Mucosa of descending colon (tissue), 3 donors: ENCODE measurements around the gene SLC38A2. TPM values are rescaled to one million over a fixed set of nuclear protein-coding genes. Genes with fewer than 3 reads are reported as not detected.
"Not testable (repeated sequence)": the region's sequence is repeated elsewhere in the genome, so short reads cannot be mapped to it uniquely, and the experiment has no call there.

Source experiments
- ATAC-seq: fragments of 200-7000 bp; cut with Tn5 transposase; one replicate; pipeline ENCODE4 v1.9.1; 2020; ENCODE audit warnings: mild to moderate bottlenecking, moderate library complexity
- DNase-seq, 3 donors: peaks; one replicate each; pipeline ENCODE4 v3.0.0-alpha.2; 2020
- H3K36me3 ChIP-seq: fragments of 200-600 bp; one replicate; pipeline ENCODE4 v1.8.0; 2021; ENCODE audit warnings: low read depth, mild to moderate bottlenecking
- H3K4me1 ChIP-seq: fragments of 200-600 bp; one replicate; pipeline ENCODE4 v1.8.0; 2021; ENCODE audit warnings: low read depth, mild to moderate bottlenecking
- H3K4me3 ChIP-seq: fragments of 200-600 bp; one replicate; pipeline ENCODE4 v1.8.0; 2021; ENCODE audit warnings: mild to moderate bottlenecking
- H3K9me3 ChIP-seq: fragments of 200-600 bp; one replicate; pipeline ENCODE4 v1.8.0; 2021; ENCODE audit warnings: mild to moderate bottlenecking
- CTCF ChIP-seq: fragments of 200-600 bp; IDR thresholded peaks from one replicate; pipeline ENCODE4 v1.8.0; 2022; ENCODE audit warnings: antibody characterized with exemption, mild to moderate bottlenecking
- intact Hi-C, 2 donors: fragments of 100-400 bp; cut with DNase I in 1 of 2; cut with micrococcal nuclease in 1 of 2; formaldehyde crosslinking; loops; one replicate each; pipeline versions ENCODE4 v1.11.0 to v1.11.1; 2022; cut with DNase I, micrococcal nuclease
- total RNA-seq, 3 donors: library from RNA; stranded (reverse); fragmentation: NEBNext Ultra II Directional in 2 of 3; extraction: Animal tissue kit (Norgen Biotek cat#: 25700) in 2 of 3; gene quantifications; one replicate each; pipeline versions ENCODE4 v1.2.1 to v1.2.4, GENCODE V29; 2021 to 2023
- donor health status: DM: no; HTN: no; CAD: no; lungs with moderate emphysema.
- donor health status: DM: no; HTN: no; CAD: no.
- donor health status: DM: no; HTN: yes; CAD: no.

Gene SLC38A2
- total RNA-seq, 3 donors from 2014 or later: 82.9 to 216 (median 143) TPM

- Histone ChIP-seq H3K4me3 (no peak overlapping the region), H3K36me3 (no peaks in the 10 kb centered on the region), H3K4me1 (peaks cover 25% of the 10 kb centered on the region), H3K9me3 (no peaks in the 10 kb centered on the region)
- peak; percentile 78 for ATAC-seq
- DNase-seq: no peak
- intact Hi-C loops: no loop called here
- no peak for TF ChIP-seq CTCF
Observed at GRCh38 chr12:46402451-46402850, 29.9 kb upstream of the SLC38A2 start.

- peaks cover 25% of the 10 kb centered on the region for H3K4me1 ChIP-seq
- no peaks in the 10 kb centered on the region for H3K36me3 ChIP-seq
- TF ChIP-seq CTCF: no peak
- H3K9me3 ChIP-seq: no peaks in the 10 kb centered on the region
- H3K4me3 ChIP-seq: no peak overlapping the region
- DNase-seq (peak in 2 of 3 donors; percentile 49 to 57), ATAC-seq (peak; percentile 27)
- intact Hi-C loops: no loop called here
Observed at GRCh38 chr12:46401662-46402061, 29.1 kb upstream of the SLC38A2 start.

- Histone ChIP-seq H3K36me3 (no peaks in the 10 kb centered on the region), H3K9me3 (no peaks in the 10 kb centered on the region), H3K4me3 (no peak overlapping the region), H3K4me1 (peaks cover 25% of the 10 kb centered on the region)
- ATAC-seq (no peak), DNase-seq (no peak)
- intact Hi-C loops: no loop called here
- no peak for TF ChIP-seq CTCF
Observed at GRCh38 chr12:46400406-46400805, 27.8 kb upstream of the SLC38A2 start.

DNA sequence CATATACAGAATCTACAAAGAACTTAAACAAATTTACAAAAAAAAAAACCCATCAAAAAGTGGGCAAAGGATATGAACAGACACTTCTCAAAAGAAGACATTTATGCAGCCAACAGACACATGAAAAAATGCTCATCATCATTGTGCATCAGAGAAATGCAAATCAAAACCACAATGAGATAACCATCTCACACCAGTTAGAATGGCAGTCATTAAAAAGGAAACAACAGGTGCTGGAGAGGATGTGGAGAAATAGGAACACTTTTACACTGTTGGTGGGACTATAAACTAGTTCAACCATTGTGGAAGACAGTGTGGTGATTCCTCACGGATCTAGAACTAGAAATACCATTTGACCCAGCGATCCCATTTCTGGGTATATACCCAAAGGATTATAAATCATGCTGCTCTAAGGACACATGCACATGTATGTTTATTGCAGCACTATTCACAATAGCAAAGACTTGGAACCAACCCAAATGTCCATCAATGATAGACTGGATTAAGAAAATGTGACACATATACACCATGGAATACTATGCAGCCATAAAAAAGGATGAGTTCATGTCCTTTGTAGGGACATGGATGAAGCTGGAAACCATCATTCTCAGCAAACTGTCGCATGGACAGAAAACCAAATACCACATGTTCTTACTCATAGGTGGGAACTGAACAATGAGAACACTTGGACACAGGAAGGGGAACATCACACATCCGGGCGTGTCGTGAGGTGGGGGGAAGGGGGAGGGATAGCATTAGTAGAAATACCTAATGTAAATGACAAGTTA, 27.1 kb upstream of the SLC38A2 start:
- H3K36me3 ChIP-seq, intact Hi-C loops, ATAC-seq, H3K9me3 ChIP-seq, H3K4me3 ChIP-seq, DNase-seq: not testable (repeated sequence)
- peaks cover 25% of the 10 kb centered on the region for H3K4me1 ChIP-seq

GRCh38 chr12:46396826-46397225, 24.3 kb upstream of the SLC38A2 start:
- Histone ChIP-seq H3K4me1 (peaks cover 2% of the 10 kb centered on the region), H3K36me3 (no peaks in the 10 kb centered on the region), H3K4me3 (no peak overlapping the region), H3K9me3 (no peaks in the 10 kb centered on the region)
- no peak for DNase-seq
- TF ChIP-seq CTCF: no peak
- no peak for ATAC-seq
- intact Hi-C loops: no loop called here

GRCh38 chr12:46395388-46395787, 22.8 kb upstream of the SLC38A2 start:
- no peaks in the 10 kb centered on the region for H3K9me3 ChIP-seq
- H3K4me3 ChIP-seq: no peak overlapping the region
- H3K36me3 ChIP-seq: no peaks in the 10 kb centered on the region
- ATAC-seq: no peak
- DNase-seq: no peak
- no peak for TF ChIP-seq CTCF
- intact Hi-C loops: no loop called here
- peaks cover 7% of the 10 kb centered on the region for H3K4me1 ChIP-seq
